Epithelial cell of esophagus (primary cell): ENCODE results near the gene RNF26.

Experiments used
- DNase-seq: peaks from one replicate; pipeline ENCODE4 v3.0.0; 2010; ENCODE audit warnings: low read depth
- H3K4me3 ChIP-seq: 2 replicates; pipeline ENCODE4 v1.5.1; 2011; ENCODE audit warnings: mild to moderate bottlenecking, low read length, control low read depth
- CTCF ChIP-seq: IDR thresholded peaks from 2 replicates; pipeline ENCODE4 v1.5.1; 2011; ENCODE audit warnings: low read depth, mild to moderate bottlenecking, low read length, control low read depth, inconsistent platforms; ENCODE audit not compliant: insufficient read depth; ENCODE audit errors: missing control alignments

Gene RNF26

DNA sequence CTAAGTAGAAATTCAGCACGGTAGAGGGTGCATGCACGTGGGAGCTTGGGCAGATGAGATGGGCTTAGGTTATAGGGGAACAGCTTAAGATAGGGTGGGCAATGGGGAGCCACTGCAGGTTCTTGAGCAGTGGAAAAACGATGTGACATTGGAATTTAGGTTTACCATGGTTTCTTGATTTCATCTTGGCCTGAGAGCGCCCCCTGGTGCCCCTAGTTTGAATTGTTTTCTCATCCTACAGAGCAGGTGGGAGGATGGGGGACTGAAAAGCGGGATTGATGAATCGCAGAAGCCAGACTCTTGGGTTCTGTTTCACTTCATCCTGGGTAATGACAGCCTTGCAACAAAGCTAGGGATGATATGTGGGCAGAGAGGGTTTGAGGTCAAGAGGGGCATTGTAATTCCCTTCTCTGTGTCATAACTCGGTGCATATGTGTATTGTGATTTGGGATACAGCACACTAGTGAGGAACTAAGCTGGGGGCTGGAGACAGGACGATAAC, 10.7 kb upstream of the RNF26 start:
- H3K4me3 ChIP-seq: no peak overlapping the region
- peak; percentile 78 for TF ChIP-seq CTCF
- peak; percentile 69 for DNase-seq

DNA sequence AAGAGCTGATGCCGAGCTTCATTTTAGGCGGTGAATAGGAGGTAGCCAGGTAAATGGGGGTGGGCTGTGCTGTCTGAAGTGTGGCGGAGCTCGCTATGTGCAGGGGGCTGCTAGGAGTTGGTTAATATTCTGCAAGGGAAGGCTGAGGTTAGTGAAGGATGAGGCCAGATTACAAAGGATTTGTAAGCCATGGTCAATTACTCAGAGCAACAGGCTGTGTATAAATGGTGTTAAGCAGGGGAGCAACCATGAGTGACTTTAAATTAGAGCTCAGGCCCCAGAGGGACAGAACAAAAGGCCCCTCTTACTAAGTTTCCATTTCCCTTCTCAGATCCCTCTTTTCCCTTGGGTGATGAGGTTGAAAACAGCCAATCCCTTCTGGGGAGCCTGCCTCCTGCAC, 10.1 kb upstream of the RNF26 start:
- no peak overlapping the region for H3K4me3 ChIP-seq
- TF ChIP-seq CTCF: no peak
- no peak for DNase-seq

DNA sequence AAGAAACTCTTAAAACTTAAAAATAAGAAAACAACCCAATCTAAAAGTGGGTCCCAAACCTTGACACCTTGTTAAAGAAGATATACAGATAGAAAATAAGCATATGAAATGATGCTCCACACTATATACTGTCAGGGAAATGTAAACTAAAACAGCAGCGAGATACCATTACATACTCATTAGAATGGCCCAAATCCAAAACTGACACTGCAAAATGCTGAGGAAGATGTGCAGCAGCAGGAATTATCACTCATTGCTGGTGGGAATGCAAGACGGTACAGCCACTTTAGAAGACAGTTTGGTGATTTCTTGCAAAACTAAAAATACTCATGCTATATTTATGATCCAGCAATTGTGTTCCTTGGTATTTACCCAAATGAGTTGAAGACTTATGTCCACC, 5.0 kb upstream of the RNF26 start:
- no peak for DNase-seq
- H3K4me3 ChIP-seq: no peak overlapping the region

DNA sequence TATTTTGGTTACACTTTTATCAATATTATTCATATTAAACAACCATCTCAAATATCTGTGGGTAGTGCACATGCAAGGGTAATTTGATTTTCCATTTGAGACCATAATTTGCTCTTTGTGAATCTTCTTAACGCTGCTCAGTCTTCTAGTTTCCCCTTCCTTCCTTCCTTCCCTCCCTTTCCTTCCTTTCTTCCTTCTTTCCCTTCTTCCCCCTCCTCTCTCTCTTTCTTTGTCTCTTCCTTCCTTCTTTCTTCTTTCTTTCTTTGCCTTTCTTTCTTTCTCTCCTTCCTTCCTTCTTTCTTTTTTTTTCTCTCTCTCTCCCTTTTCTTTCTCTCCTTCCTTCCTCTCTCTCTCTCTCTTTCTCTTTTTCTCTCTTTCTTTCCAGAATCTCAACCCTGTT, 4.1 kb upstream of the RNF26 start:
- no peak overlapping the region for H3K4me3 ChIP-seq
- DNase-seq: no peak
- TF ChIP-seq CTCF: no peak

More for the DNA sequence above, 5.0 kb upstream of the RNF26 start:
- no peak for TF ChIP-seq CTCF

DNA sequence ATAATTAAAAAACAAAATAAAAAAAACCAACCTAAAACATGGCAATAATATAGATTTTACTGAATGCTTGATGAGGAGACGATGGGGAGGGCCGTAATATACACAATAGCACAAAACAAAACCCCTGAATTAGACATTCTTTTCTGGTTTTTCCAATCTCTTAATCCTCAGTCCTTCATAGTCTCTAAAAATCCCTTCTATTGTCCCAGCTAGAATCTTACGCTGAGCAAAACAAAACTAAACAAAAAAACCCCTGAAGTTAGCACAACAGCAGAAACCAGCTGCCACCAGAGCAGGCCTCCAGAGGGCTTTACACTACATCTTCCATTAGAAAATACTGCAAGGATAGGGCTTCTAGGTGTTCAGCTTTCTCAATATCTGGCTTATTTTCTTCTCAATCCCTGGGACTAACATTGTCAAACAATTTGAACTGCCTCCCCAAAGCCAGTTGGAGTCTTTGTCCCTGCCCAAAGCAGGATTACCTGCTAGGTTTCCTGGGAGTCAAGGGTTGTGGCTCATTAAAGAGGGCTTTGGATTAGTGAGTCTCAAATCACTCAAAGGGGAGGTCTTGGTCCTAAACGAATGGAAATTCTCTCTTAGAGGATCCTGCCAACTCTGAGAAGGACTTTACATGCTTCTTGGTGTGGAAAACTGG, 2.1 kb upstream of the RNF26 start:
- no peak for TF ChIP-seq CTCF
- H3K4me3 ChIP-seq: no peak overlapping the region
- DNase-seq: no peak

DNA sequence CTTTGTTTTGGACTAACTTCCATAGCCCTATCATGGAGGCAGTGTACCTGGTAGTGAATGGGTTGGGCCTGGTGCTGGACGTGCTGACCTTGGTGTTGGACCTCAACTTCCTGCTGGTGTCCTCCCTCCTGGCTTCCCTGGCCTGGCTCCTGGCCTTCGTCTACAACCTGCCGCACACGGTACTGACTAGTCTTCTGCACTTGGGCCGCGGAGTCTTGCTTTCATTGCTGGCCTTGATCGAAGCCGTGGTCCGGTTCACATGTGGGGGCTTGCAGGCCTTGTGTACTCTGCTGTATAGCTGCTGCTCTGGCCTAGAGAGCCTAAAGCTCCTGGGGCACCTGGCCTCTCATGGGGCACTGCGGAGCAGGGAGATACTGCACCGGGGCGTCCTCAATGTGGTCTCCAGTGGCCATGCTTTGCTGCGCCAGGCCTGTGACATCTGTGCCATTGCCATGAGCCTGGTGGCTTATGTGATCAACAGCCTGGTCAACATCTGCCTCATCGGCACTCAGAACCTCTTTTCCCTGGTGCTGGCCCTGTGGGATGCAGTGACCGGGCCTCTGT, 846 bp downstream of the RNF26 start:
- no peak for DNase-seq
- H3K4me3 ChIP-seq: peak overlapping the region; percentile 75
- TF ChIP-seq CTCF: no peak
